ENCODE results near the gene CHD1L. TPM values are rescaled to one million over a fixed set of nuclear protein-coding genes. Genes with fewer than 3 reads are reported as not detected.
A peak's percentile ranks its signal among the peaks of the same experiment; 100 is the strongest.
"Not testable (repeated sequence)": the region's sequence is repeated elsewhere in the genome, so short reads cannot be mapped to it uniquely, and the experiment has no call there.

The CHD1L gene
- total RNA-seq, 1 experiment from 2014 or later = 71.7 TPM

DNA sequence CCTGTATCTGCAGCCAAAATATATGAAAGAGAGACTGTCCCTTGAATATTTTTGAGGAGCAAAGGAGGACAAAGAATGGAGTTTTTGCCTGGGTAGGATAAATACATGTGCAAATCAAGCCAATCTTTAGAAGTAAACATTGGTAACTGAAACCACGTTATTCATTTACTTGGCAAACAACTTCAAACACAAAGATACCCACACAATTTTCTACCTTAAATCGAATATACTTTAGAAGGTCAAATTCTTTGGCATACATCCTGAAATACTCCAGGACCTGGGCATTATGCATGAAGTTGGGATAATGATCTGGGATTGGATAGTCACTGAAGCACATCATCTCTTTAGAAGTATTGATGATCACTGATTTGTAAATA lies 27.0 kb upstream of the CHD1L start:
- Histone ChIP-seq H3K27me3 (ENCODE audit: control insufficient read depth, insufficient read depth, low read length) (no peaks in the 10 kb centered on the region), H3K36me3 (replicated peaks; ENCODE audit: control insufficient read depth, insufficient read depth, low read length) (no peaks in the 10 kb centered on the region), H3K4me3 (ENCODE audit: insufficient read depth, low read depth, low read length) (no peak overlapping the region)
- no peak for DNase-seq

- no peaks in the 10 kb centered on the region for H3K36me3 ChIP-seq (replicated peaks; ENCODE audit: control insufficient read depth, insufficient read depth, low read length)
- H3K4me3 ChIP-seq (ENCODE audit: insufficient read depth, low read depth, low read length) = no peak overlapping the region
- no peak for DNase-seq
- no peaks in the 10 kb centered on the region for H3K27me3 ChIP-seq (ENCODE audit: control insufficient read depth, insufficient read depth, low read length)
Measured at GRCh38 chr1:147216124-147216523, 26.4 kb upstream of the CHD1L start.

- DNase-seq = no peak
- Histone ChIP-seq H3K36me3 (replicated peaks; ENCODE audit: control insufficient read depth, insufficient read depth, low read length) (no peaks in the 10 kb centered on the region), H3K4me3 (ENCODE audit: insufficient read depth, low read depth, low read length) (no peak overlapping the region), H3K27me3 (ENCODE audit: control insufficient read depth, insufficient read depth, low read length) (no peaks in the 10 kb centered on the region)
Measured at GRCh38 chr1:147217141-147217540, 25.3 kb upstream of the CHD1L start.

DNA sequence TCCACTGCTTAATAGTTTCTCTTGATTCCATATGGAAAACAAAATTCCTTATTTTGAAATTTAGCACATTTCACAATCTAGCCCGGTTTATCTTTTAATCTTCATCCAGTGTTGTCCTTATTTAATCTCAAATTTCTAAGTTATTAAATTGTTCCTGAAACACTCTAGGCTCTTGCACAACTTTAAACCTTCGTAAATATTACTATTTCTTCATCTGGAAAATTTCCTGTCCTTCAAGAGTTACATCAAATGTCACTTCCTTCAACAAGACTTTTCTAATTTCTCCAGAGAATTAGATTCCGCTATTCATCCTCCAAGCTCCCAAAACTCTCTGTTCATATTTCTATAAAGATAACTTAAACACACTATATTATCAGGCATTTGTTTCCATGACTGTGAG lies 23.9 kb upstream of the CHD1L start:
- Histone ChIP-seq H3K36me3 (replicated peaks; ENCODE audit: control insufficient read depth, insufficient read depth, low read length) (no peaks in the 10 kb centered on the region), H3K27me3 (ENCODE audit: control insufficient read depth, insufficient read depth, low read length) (no peaks in the 10 kb centered on the region), H3K4me3 (ENCODE audit: insufficient read depth, low read depth, low read length) (no peak overlapping the region)
- DNase-seq = no peak

GRCh38 chr1:147223740-147224615 lies 18.5 kb upstream of the CHD1L start:
- H3K4me3 ChIP-seq (ENCODE audit: insufficient read depth, low read depth, low read length) = peak overlapping the region; percentile 3; the same call in 1 of the 2 replicates
- peaks cover 10% of the 10 kb centered on the region for H3K27me3 ChIP-seq (ENCODE audit: control insufficient read depth, insufficient read depth, low read length)
- H3K36me3 ChIP-seq (replicated peaks; ENCODE audit: control insufficient read depth, insufficient read depth, low read length) = no peaks in the 10 kb centered on the region
- no peak for DNase-seq

DNA sequence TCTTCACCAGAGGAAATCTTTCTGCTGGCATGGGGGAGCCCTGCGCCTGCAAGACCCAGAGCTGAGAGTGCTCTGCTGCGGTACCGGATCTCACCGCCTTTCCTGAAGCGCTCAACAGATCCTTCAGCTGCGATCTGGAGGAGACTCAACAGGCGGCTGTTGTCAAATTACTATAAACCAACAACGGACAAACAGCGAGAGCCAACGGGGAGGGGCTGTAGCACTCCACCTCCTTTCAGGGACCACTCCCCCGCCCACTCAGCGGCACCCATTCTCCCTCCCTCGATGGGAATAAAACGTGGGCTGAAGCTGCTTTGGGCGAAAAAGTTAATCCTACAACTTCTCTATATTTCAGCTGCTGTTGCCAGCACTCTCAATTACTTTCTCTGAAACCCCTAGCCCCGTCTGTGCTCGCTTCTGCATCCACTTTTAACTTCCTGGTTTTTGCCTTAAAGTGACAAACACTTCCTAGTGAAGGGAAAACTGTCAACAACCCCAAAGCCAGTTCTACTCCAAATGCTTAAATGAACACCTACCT lies 17.2 kb upstream of the CHD1L start, which contains the start of gene FMO5:
Gene FMO5 (minus strand): TSS at position 147 of the 538 bp plus-strand sequence. CDS start 310 bp downstream, outside the sequence.
- H3K4me3 ChIP-seq (ENCODE audit: insufficient read depth, low read depth, low read length) = peak within 1 kb of the TSS; percentile 67
- peak; percentile 83 for DNase-seq
- H3K36me3 ChIP-seq (replicated peaks; ENCODE audit: control insufficient read depth, insufficient read depth, low read length) = no peaks in the 10 kb centered on the region
- peaks cover 10% of the 10 kb centered on the region for H3K27me3 ChIP-seq (ENCODE audit: control insufficient read depth, insufficient read depth, low read length)

DNA sequence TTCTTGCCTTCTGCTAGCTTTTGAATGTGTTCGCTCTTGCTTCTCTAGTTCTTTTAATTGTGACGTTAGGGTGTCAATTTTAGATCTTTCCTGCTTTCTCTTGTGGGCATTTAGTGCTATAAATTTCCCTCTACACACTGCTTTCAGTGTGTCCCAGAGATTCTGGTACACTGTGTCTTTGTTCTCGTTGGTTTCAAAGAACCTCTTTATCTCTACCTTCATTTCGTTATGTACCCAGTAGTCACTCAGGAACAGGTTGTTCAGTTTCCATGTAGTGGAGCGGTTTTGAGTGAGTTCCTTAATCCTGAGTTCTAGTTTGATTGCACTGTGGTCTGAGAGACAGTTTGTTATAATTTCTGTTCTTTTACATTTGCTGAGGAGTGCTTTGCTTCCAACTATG lies 11.5 kb upstream of the CHD1L start:
- not testable (repeated sequence) for H3K4me3 ChIP-seq (ENCODE audit: insufficient read depth, low read depth, low read length); H3K27me3 ChIP-seq (ENCODE audit: control insufficient read depth, insufficient read depth, low read length); H3K36me3 ChIP-seq (replicated peaks; ENCODE audit: control insufficient read depth, insufficient read depth, low read length); DNase-seq

DNA sequence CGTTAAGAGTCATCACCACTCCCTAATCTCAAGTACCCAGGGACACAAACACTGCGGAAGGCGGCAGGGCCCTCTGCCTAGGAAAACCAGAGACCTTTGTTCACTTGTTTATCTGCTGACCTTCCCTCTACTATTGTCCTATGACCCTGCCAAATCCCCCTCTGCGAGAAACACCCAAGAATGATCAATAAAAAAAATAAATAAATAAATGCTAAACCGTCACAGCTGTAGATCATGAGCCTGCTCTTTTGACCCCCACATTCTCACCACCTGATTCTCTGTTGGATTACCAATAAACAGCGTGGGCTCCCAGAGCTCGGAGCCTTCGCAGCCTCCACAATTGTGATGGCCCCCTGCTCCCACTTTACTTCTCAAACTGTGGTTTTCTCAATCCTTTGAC lies 8.6 kb upstream of the CHD1L start:
- not testable (repeated sequence) for H3K4me3 ChIP-seq (ENCODE audit: insufficient read depth, low read depth, low read length); DNase-seq

GRCh38 chr1:147235822-147236221 lies 6.7 kb upstream of the CHD1L start:
- Histone ChIP-seq H3K4me3 (ENCODE audit: insufficient read depth, low read depth, low read length) (no peak overlapping the region), H3K27me3 (ENCODE audit: control insufficient read depth, insufficient read depth, low read length) (no peaks in the 10 kb centered on the region), H3K36me3 (replicated peaks; ENCODE audit: control insufficient read depth, insufficient read depth, low read length) (no peaks in the 10 kb centered on the region)
- no peak for DNase-seq

More for the DNA sequence above, 8.6 kb upstream of the CHD1L start:
- H3K36me3 ChIP-seq (replicated peaks; ENCODE audit: control insufficient read depth, insufficient read depth, low read length); H3K27me3 ChIP-seq (ENCODE audit: control insufficient read depth, insufficient read depth, low read length): not testable (repeated sequence)

- Histone ChIP-seq H3K27me3 (ENCODE audit: control insufficient read depth, insufficient read depth, low read length) (no peaks in the 10 kb centered on the region), H3K36me3 (replicated peaks; ENCODE audit: control insufficient read depth, insufficient read depth, low read length) (no peaks in the 10 kb centered on the region), H3K4me3 (ENCODE audit: insufficient read depth, low read depth, low read length) (no peak overlapping the region)
- no peak for DNase-seq
Measured at GRCh38 chr1:147236448-147236847, 6.0 kb upstream of the CHD1L start.

DNA sequence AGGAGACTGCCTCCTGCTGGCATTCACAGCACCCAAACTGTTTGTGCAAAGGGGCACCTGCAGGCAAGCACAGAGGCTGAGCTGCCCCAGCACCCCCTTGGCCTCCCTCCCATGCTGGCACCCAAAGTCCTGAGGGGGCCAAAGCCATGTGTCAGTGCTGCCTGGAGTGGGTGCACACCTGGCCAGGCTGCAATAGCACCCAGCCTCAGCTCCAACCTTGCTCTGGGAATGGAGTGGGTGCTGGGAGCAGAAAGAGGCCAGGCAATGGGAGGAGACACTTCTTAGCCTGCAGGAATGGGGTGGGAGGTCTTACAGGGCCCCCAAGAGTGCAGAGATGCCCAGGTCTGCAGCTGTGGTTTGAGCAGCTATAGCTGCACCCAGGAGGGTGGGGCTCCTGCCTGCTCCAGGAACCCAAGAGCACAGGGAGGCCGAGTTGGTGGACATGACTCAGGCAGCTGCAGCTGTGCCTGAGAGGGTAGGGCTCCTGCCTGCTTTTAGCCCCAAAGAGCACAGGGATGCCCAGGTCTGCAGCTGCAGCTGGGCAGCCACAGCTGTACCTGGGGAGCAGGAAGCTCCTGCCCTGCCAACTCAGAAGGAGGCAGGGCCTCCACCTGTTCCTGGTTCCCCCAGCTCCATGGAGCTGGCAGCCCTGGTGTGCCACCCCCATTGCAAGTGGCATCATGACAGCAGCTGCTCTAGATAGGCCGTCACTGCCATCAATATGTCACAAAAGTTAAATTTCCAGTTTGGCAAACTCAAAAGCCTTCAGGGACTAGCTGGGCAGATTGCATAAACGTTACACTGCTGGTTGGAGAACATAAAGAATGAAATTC lies 5.3 kb upstream of the CHD1L start:
- Histone ChIP-seq H3K4me3 (ENCODE audit: insufficient read depth, low read depth, low read length) (no peak overlapping the region), H3K36me3 (replicated peaks; ENCODE audit: control insufficient read depth, insufficient read depth, low read length) (no peaks in the 10 kb centered on the region), H3K27me3 (ENCODE audit: control insufficient read depth, insufficient read depth, low read length) (no peaks in the 10 kb centered on the region)
- no peak for DNase-seq

- Histone ChIP-seq H3K27me3 (ENCODE audit: control insufficient read depth, insufficient read depth, low read length) (no peaks in the 10 kb centered on the region), H3K4me3 (ENCODE audit: insufficient read depth, low read depth, low read length) (no peak overlapping the region), H3K36me3 (replicated peaks; ENCODE audit: control insufficient read depth, insufficient read depth, low read length) (no peaks in the 10 kb centered on the region)
- no peak for DNase-seq
Measured at GRCh38 chr1:147238053-147238902, 4.2 kb upstream of the CHD1L start.

GRCh38 chr1:147238925-147239820 lies 3.3 kb upstream of the CHD1L start:
- no peaks in the 10 kb centered on the region for H3K27me3 ChIP-seq (ENCODE audit: control insufficient read depth, insufficient read depth, low read length)
- DNase-seq = no peak
- H3K36me3 ChIP-seq (replicated peaks; ENCODE audit: control insufficient read depth, insufficient read depth, low read length) = no peaks in the 10 kb centered on the region
- no peak overlapping the region for H3K4me3 ChIP-seq (ENCODE audit: insufficient read depth, low read depth, low read length)
